Measurements from ENCODE around the gene SDHC.
"Not testable (repeated sequence)": the region's sequence is repeated elsewhere in the genome, so short reads cannot be mapped to it uniquely, and the experiment has no call there.

The SDHC gene

DNA sequence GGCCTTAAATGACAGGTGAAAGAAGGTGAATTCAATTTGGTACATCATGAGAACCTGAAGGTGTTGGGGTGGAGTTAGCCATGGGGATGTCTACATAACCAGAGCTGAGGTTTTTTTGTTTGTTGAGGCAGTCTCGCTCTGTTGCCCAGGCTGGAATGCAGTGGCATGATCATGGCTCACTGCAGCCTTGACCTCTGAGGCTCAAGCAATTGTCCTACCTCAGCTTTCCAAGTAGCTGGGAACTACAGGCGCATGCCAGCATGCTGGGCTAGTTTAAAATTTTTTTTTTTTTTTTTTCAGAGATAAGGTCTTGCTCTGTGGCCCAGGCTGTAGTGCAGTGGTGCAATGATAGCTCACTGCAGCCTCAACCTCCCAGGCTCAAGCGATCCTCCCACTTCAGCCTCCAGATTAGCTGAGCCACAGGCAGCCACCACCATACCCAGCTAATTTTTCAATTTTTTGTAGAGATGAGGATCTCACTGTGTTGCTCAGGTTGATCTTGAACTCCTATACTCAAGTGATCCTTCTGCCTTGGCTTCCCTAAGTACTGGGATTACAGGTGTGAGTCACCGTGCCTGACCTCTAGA, 2.5 kb upstream of the SDHC start:
- no peak for DNase-seq

DNA sequence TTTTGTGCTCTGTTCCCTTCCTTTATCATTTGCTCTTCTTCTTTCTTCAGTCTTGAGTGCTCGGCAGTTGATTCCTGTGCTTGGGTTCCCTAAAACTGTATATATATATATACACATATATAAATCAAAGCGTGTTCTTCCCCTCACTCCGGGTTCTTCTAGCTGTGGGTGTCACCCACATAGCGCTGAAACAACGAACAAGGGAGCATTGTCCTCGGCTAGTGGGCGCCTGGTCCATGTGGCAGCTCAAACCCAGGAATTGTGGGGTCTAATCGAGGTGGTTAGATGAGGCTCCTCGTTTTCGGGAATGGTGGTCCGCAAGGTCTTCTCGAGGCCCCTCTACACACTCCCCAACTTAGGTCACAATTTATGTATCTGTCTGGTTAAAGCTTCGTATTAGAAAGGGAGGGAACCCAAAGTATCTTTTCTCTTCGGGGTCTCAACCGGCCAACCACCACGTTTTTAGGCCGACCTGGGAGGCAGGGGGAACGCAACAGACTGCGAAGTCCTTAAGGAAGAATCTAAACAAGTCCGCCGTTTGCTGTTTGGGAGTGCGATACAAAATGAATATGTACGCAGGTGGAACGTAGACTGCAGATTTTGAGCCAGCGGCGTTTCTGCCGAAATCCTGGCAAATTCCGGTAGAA, 504 bp upstream of the SDHC start:
- no peak for DNase-seq

DNA sequence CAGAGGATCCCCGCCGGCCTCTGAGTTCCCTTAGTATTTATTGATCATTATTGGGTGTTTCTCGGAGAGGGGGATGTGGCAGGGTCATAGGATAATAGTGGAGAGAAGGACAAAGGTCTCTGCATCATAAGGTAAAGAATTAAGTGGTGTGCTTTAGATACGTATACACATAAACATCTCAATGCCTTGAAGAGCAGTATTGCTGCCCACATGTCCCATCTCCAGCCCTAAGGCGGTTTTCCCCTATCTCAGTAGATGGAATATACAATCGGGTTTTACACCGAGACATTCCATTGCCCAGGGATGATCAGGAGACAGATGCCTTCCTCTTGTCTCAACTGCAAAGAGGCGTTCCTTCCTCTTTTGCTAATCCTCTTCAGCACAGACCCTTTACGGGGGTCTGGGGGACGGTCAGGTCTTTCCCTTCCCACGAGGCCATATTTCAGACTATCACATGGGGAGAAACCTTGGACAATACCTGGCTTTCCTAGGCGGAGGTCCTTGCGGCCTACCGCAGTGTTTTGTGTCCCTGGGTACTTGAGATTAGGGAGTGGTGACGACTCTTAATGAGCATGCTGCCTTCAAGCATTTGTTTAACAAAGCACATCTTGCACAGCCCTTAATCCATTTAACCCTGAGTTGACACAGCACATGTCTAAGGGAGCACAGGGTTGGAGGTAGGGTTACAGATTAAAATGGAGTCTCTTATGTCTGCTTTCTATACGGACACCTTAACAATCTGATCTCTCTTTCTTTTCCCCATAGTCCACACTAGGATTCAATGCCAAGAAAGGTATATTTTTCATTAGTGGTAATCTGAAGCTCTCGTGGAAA, 1.9 kb downstream of the SDHC start:
- DNase-seq, result not testable (repeated sequence)

DNA sequence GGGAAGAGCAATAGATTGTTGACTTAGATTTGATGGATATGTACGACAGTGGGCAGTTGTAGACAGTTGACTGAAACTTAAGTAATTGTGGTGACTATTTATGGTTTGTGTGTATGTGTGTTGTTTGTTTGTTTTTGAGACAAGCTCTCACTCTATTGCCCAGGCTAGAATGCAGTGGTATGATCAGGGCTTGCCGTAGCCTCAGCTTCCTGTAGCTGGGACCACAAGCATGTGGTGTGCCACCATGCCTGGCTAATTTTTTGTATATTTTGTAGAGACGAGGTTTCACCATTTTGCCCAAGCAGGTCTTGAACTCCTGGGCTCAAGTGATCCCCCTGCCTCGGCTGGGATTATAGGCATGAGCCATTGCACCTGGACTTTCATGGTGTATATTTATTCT, 9.8 kb downstream of the SDHC start:
- DNase-seq, result no peak

DNA sequence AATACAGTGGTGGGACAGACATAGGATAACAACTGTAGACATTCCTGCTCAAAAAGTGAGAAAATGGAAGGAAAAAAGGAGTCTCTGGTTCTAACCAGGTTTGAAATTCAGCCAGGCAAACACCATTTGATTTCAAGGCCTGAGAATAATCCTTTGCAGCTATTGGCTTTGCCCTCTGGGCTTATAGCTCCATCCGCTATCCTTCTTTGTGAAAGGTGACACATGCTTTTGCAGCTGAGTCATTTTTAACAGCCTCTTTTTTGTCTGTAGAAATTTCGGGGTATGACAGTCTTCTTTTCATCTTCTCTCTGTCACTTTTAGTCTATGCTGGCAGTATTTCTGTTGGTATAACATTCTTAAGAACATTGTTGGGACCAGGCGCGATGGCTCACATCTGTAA, 16.2 kb downstream of the SDHC start:
- no peak for DNase-seq

DNA sequence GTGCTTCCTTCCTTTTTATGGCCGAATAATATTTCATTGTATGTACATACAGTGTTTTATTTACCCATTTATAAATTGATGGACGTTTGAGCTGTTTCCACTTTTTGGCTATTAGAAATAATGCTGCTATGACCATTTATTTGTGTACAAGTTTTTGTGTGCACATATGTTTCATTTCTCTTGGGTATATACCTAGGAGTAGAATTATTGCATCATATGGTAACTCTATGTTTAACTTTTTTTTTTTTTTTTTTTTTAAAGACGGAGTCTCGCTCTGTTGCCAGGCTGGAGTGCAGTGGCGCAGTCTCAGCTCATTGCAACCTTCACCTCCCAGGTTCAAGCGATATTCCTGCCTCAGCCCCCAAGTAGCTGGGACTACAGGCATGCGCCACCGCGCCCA, 19.0 kb downstream of the SDHC start:
- DNase-seq, result no peak

DNA sequence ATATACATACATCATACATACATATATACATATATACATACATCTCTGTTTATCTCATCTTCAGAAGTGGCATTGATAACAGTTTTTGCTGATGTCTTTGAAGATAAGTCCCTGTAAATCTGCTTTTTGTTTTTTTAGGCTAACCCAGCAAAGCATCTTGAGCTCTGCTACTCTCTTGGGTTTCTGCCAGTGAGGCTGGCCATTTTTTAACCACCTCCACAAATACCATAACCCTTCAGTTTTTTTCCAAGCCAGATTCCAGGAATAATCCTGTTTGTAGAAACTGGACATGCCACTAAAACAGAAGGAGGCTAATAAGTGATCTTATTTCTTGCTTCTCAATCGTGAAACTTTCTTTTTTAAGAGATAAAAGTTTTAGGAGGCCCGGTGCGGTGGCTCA, 21.6 kb downstream of the SDHC start:
- no peak for DNase-seq

DNA sequence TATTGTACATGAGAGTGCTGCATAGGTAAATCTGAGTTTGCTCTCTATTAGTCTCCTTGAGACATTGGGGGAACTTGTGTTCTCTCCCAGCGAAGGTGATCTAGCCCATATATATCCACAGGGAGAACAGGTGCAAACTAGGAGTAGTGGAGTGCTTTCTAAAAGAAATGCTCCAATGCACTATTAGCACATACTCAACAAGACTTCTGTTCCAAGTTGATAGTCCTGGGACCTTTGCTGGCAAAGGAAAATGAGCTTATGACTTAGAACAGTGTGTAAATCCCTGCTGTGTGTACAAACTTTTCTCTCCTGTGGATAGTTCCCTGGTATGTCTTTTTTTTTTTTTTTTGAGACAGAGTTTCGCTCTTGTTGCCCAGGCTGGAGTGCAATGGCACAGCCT, 28.0 kb downstream of the SDHC start:
- DNase-seq, result no peak

DNA sequence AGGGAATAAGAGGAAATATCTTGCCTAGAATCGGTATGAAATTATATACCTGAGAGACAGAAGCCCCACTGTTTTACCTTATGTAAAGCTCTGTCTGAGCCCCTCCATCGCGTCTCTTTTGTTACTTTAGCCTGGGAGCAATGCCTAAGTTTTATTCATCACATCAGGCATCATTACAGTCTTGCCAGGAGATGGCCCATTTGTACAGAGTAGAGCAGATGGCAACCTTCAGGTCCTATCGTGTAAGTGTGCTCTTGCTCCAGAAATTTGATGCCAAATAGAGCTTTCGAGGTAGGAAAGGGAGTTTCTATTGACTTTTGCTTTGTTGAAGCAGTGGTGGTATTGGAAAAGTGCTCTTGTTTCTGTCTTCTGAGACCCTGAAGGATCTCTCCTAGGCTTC, 28.6 kb downstream of the SDHC start:
- DNase-seq, result no peak

DNA sequence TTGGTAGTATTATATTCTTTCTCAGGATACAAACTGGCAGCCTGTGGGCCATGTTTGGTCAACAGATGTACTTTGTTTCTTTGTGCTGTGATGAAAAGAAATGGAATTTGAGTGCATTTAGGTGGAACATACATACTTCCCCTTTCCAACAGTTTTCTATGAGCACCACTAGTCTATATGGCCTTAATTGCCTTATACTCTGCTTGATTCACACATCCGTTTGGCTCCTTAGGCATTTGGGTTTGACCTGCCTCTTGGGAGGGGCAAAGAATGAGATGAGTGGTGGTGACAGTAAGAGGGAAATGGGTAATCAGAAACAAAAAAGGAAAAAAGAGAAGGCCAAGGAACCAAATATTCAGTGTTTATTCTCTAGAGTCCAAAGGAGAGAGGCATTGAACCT, 36.5 kb downstream of the SDHC start:
- DNase-seq, result no peak

DNA sequence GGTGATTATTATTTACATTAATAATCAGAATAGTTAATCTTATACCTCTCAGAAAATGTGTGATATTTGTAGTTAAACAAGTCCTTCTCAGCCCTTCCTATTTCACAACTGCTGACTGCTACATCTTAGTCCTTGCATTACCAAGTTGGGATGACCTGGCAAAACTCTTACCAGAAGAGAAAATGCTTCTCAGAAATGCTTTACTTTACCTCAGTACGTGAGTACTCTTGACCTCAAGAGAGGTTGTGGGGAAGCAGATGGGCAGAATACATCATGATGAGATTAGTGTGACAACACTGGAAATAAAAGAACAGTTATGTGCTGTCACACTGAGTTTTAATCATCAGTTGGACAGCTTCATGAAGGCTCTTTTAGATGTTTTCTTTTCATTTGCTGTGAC, 37.3 kb downstream of the SDHC start:
- DNase-seq, result no peak

DNA sequence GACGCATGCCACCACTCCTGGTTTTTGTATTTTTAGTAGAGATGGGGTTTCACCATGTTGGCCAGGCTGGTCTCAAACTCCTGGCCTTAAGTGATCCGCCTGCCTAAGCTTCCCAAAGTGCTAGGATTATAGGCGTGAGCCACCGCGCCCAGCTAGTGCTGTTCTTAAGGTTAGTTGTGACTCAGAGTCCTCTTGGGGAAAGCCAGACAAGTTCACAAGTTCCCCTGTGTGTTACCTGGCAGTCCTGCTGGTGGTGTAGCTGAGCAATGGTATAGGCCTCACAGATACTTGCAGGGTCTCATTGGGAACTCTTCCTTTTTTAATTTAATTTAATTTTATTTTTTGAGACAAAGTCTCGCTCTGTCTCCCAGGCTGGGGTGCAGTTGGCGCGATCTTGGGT, 42.9 kb downstream of the SDHC start:
- no peak for DNase-seq

DNA sequence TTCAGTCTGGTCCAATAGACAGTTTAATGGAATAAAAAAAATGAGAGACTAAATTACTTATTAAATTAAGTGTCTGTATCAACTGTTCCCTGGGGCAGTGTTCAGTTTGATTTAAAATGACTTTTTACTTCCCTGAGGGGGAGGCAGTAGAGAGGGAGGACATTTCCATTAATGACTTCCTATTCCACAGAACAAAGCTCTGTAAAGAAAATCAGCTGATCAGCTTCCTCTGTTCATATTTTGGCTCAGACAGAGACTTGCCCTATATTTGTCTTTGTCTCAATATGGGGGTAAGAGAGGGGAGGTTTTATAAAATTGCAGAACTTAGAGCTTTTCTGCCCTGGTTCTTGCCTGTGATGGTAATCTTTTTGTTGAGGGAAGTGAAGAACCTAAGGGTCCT, 45.1 kb downstream of the SDHC start:
- no peak for DNase-seq

DNA sequence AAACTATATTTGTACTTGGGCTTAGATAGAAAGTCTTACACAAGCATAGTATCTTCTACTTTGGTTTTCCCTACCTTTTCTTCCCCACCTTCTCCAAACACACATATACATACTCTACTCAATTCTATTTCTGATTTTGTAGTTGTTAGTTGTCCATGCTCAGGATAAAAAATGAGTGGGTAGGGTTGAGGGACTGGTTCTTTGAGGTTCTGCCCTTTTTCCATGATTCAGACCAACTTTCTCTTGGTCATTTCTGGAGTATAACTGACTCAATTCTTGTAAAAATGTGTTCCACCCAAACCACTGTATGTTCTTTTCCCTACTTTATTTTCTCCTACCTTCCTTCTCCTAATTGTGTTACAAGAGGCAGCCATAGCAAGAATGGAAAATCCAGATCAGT, 50.2 kb downstream of the SDHC start:
- no peak for DNase-seq

DNA sequence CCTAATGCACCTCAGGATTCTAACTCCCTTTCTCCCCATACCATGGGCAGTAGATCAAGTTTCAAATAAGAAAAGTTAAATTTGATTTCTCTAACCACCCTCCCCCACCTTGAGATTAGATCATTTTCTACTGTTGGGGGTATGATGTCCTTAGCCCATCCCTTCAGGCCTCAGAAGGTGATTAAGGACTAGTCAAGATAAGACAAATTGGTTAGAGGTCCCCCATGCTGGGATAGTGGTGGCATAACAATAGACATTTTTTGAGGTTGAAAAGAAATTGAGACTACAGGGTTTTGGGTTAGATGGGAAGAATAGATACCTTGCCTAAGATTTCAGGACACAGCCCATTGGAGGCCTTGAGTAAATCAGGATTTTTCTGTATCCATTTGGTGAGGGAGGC, 51.0 kb downstream of the SDHC start:
- no peak for DNase-seq

DNA sequence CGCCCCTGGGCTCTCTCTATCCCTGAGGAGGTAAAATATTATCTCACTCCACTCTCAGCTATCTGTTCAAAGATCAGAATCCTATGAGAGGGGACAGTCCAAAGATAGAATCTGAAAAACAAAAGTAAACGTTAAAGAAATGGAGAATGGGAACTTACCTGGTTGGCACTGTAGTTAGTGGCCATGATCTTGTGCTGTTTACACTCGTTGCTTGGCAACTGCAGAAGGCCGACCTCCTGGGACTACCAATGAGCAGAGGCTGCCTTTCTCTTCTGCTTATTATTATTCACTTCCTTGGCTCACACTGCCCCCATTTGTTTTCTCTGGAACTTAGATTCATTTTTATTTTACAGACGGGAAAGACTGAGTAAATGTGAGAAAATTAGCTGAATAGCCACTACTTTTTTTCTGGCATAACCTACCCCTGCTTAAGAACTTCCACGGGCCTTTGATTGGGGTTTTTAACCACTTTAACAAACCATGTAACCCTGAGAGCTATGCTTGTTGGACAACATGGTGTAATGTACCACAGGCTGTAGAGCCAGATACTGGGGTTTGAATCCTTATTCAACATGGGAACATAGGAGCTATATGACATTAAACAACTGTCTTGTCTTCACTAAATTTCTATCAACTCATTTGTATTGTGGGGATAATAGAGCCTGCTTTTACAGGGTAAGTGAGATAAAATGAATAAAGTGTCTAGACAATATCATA, 53.7 kb downstream of the SDHC start, which contains the start of gene CFAP126:
Gene CFAP126, minus strand, starts transcription at position 193 of the 717 bp plus-strand sequence. Its CDS starts 8 bp downstream, at position 185.
- peak; percentile 90 for DNase-seq

DNA sequence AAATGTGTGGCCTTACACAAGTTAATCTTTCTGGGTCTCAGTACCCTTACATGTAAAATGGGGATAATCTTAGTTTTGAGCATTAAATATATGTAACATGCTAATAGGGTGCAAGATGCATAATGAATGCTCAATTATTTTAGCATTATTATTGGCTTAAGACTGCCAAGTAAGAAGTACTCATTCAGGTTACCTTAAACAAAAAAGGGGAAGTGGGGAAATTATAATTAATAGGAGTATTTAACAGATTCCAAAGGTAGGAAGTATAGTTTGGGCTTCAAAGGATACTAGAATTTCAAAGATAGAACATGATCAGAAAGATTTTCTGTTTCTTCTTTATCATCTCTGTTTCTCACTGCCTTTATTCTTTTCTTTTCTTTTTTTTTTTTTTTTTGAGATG, 59.3 kb downstream of the SDHC start:
- DNase-seq, result no peak

DNA sequence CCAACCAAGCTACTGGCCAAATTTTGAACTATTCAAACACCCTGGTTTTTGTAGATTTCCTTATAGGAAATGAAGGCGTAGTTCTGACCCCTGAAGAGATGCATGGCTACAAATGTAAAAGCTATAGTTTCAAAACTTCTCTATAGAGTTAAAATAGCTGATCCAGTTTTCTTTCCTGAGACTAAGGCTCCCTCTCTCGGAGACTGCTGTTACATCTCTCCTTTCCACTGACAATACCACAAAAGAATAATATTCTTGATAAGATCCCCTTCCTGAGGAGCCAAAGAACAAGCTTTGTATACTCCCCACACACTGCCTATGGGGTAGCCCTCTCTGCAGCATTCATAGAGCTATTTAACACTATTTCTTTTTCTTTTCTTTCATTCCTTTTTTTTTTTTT, 60.2 kb downstream of the SDHC start:
- DNase-seq, result no peak

DNA sequence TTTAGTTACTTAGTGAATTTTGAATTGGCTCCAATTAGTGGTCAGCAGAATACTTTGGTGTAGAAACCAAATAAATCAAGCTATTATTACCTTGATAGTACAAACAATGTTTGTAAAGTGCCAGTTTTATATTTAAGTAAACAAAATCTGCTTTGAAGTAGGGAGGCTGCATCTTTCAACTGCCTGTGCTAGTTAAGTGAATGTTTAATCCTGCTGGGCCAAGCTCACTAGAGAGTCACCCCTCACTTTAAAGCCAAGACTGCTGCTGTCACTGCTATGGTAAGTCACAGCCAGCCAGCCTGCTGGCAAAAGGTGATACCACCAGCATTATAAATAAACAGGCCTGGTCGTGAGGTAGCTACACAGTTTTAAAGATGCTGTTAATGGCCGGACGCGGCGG, 63.8 kb downstream of the SDHC start:
- no peak for DNase-seq

DNA sequence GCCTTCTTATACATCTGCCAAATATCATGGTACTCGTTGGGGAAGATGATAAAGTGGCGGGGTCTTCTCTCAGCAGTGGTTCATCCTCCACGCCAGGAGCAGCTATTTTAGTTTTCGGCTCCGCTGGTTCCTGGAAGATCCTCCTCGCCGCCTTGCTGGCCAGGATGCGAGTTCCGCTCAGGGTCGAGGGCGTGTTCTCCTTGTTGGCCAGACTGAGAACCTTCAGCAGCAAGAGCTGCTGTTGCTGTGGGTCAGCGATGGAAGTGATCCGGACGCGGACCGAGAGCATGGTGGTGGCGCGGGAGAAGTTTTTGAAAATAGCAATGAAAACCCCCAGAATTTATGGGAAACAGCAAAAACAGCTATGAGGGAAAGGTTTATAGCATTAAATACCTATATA, 64.9 kb downstream of the SDHC start:
- DNase-seq, result no peak

DNA sequence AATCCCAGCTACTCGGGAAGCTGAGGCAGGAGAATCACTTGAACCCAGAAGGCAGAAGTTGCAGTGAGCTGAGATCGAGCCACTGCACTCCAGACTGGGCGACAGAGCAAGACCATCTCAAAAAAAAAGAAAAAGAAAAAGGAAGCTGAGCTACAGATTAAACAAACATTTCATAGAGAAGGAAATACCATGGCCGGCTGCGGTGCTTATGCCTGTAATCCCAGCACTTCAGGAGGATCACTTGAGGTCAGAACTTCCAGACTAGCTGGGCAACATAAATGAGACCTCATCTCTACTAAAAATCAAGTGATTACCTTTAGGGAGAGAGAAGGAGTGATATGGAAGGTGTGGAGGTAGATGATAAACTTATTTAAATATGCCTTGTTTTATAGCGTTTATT, 67.5 kb downstream of the SDHC start:
- DNase-seq, result no peak

DNA sequence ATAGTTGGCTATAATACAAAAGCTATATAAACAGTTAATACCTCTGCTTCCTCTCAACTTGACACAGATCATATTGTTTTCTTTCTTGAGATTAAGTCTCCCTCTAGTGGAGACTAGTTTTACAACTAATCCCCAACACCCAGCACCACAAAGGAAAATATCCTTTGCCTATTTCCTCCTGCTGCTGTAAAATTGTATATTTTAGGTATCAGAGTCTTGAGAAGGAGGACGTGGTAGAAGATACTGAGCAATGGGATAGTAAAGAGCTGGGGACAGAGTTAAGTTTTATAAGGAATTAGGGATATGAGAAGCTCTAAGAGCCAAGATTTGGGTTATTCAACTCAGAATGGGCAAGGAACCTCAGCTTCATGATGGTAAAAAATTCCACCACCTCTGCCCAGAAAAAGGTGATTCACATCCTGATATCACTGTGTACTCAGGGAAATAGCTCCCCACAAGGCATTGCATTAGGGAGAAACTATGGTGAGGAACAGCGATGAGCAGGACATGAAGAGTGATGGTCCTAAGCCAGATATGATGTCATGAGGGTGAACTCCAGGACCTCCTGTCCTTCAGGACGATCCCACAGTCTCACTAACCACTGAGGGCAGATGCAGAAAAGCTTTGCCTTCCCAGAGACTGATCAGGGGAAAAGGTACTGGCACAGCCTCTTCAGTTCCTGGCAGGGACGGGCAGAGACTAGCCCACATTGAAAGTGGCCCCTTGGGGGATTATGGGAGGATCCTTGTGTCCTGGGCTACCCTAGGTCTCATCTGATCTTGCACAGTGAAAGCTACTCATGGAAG, 68.2 kb downstream of the SDHC start:
- peak; percentile 39 for DNase-seq

DNA sequence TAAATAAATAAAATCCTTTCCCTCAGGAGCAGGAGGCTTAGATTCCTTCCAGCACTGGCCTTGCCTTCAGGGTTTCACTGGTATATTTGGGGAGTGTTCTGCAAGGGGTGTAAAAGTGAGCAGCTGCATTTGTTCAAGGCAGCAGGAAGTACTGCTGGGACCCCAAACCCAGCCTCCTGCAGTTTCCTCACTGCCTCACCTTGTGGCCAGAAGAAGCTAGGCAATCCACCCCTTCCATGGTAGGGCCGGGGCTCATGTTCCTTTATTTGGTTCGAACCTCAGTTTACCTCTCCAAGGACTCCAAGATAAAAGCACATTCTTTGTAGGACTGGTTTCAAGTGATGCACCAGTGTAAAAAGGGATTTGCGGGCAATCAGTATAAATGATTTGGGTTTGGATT, 74.5 kb downstream of the SDHC start:
- DNase-seq, result no peak

Measured in NCI-H2029 (cell line).